Upper lobe of left lung (tissue), 6 donors: ENCODE measurements around the gene TMEM117. TPM values are rescaled to one million over a fixed set of nuclear protein-coding genes. Genes with fewer than 3 reads are reported as not detected.
A peak's percentile ranks its signal among the peaks of the same experiment; 100 is the strongest.

Source experiments
- ATAC-seq, 2 donors: fragments of 200-7000 bp; cut with Tn5 transposase; one replicate each; pipeline ENCODE4 v1.9.1; 2022; ENCODE audit warnings: mild to moderate bottlenecking in 2 of 2, moderate library complexity in 2 of 2; ENCODE audit not compliant: low FRiP score in 2 of 2
- DNase-seq, 2 donors: peaks; one replicate each; pipeline ENCODE4 v3.0.0-alpha.2; 2019 to 2020
- H3K27ac ChIP-seq, 4 donors: fragments of 200-600 bp; sonication (generic); one replicate each; pipeline ENCODE4 v1.5.1; 2016 to 2019
- H3K27me3 ChIP-seq, 4 donors: fragments of 200-600 bp; sonication (generic); one replicate each; pipeline ENCODE4 v1.5.1; 2017 to 2019
- H3K36me3 ChIP-seq, 4 donors: fragments of 200-600 bp; sonication (generic); one replicate each; pipeline ENCODE4 v1.5.1; 2016 to 2019
- H3K4me1 ChIP-seq, 4 donors: fragments of 200-600 bp; sonication (generic); one replicate each; pipeline ENCODE4 v1.5.1; 2018 to 2019
- H3K4me3 ChIP-seq, 4 donors: fragments of 200-600 bp; sonication (generic); one replicate each; pipeline ENCODE4 v1.5.1; 2017 to 2019; ENCODE audit warnings: mild to moderate bottlenecking in 2 of 4, moderate library complexity in 1 of 4
- H3K9me3 ChIP-seq, 4 donors: fragments of 200-600 bp; sonication (generic); one replicate each; pipeline ENCODE4 v1.5.1; 2018 to 2019
- CTCF ChIP-seq, 6 experiments: fragments of 450-650 bp in 4 of 6; fragments of 200-600 bp in 2 of 6; sonication (generic) in 2 of 6; IDR thresholded peaks; one replicate each; pipeline ENCODE4 v1.5.1; 2016 to 2019; ENCODE audit warnings: antibody characterized with exemption in 6 of 6
- EP300 ChIP-seq, 4 donors: sonication (generic); formaldehyde crosslinking; IDR thresholded peaks; one replicate each; pipeline ENCODE4 v1.5.1; 2017; ENCODE audit warnings: antibody characterized with exemption in 4 of 4, control low read depth in 2 of 4
- POLR2A ChIP-seq, 4 donors: fragments of 450-650 bp; IDR thresholded peaks; one replicate each; pipeline ENCODE4 v1.5.1; 2016 to 2017; ENCODE audit warnings: antibody characterized with exemption in 4 of 4, mild to moderate bottlenecking in 2 of 4
- POLR2AphosphoS5 ChIP-seq, 2 donors: sonication (generic); formaldehyde crosslinking; IDR thresholded peaks; one replicate each; pipeline ENCODE4 v1.5.1; 2017; ENCODE audit warnings: antibody characterized with exemption in 2 of 2
- WGBS, 2 donors: methylation state at CpG; one replicate each; pipeline ENCODE4 v1.1.5; 2017 to 2018; 5-methylcytosine and 5-hydroxymethylcytosine counted together
- total RNA-seq, 6 donors: library from RNA; depleted of rRNA in 4 of 6; stranded (reverse); fragments of >200 nt in 4 of 6; gene quantifications; one replicate each; pipeline versions ENCODE4 v1.1.0 to v1.2.1, GENCODE V29; 2016 to 2021
- donor health status: DM: no; HTN: no; CAD: no; lungs with moderate emphysema.
- donor health status: DM: no; HTN: yes; CAD: no; lungs with severe emphysema.

TMEM117 gene
- total RNA-seq, 6 donors from 2014 or later: 2.6 to 8.4 (median 4.2) TPM

- ATAC-seq (peak in 1 of 2 donors; percentile 66), DNase-seq (no peak)
- TF ChIP-seq CTCF (IDR thresholded peaks at IDR 0.05) (no peak), EP300 (IDR thresholded peaks at IDR 0.05) (no peak), POLR2A (IDR thresholded peaks at IDR 0.05) (no peak), POLR2AphosphoS5 (IDR thresholded peaks at IDR 0.05) (no peak)
- 51 to 52% methylated on average over 3 of the region's 3 CpGs for WGBS, 2 donors
- Histone ChIP-seq H3K4me1 (peaks cover 0 to 6% (median 0%) of the 10 kb centered on the region in 4 donors), H3K9me3 (no peaks in the 10 kb centered on the region), H3K36me3 (no peaks in the 10 kb centered on the region), H3K27me3 (no peaks in the 10 kb centered on the region), H3K4me3 (no peak overlapping the region), H3K27ac (no peak overlapping the region)
Measured at GRCh38 chr12:44053549-44054127, 217.8 kb downstream of the TMEM117 start.

GRCh38 chr12:44054281-44054680 lies 218.4 kb downstream of the TMEM117 start:
- TF ChIP-seq POLR2AphosphoS5 (IDR thresholded peaks at IDR 0.05) (no peak), POLR2A (IDR thresholded peaks at IDR 0.05) (no peak), EP300 (IDR thresholded peaks at IDR 0.05) (no peak), CTCF (IDR thresholded peaks at IDR 0.05) (no peak)
- H3K36me3 ChIP-seq: no peaks in the 10 kb centered on the region
- ATAC-seq (no peak), DNase-seq (no peak)
- H3K4me1 ChIP-seq: peaks cover 0 to 6% (median 0%) of the 10 kb centered on the region in 4 donors
- WGBS, 2 donors: 72 to 76% methylated on average over 3 of the region's 3 CpGs
- no peak overlapping the region for H3K4me3 ChIP-seq
- no peaks in the 10 kb centered on the region for H3K27me3 ChIP-seq
- no peak overlapping the region for H3K27ac ChIP-seq
- H3K9me3 ChIP-seq: no peaks in the 10 kb centered on the region

- TF ChIP-seq EP300 (IDR thresholded peaks at IDR 0.05) (no peak), CTCF (IDR thresholded peaks at IDR 0.05) (no peak), POLR2AphosphoS5 (IDR thresholded peaks at IDR 0.05) (no peak), POLR2A (IDR thresholded peaks at IDR 0.05) (no peak)
- Histone ChIP-seq H3K27me3 (no peaks in the 10 kb centered on the region), H3K36me3 (no peaks in the 10 kb centered on the region), H3K4me1 (peaks cover 0 to 6% (median 0%) of the 10 kb centered on the region in 4 donors), H3K9me3 (no peaks in the 10 kb centered on the region), H3K27ac (no peak overlapping the region), H3K4me3 (no peak overlapping the region)
- no peak for DNase-seq
- ATAC-seq: no peak
- 85 to 92% methylated on average over 2 of the region's 2 CpGs for WGBS, 2 donors
Measured at GRCh38 chr12:44058366-44058765, 222.5 kb downstream of the TMEM117 start.

- Histone ChIP-seq H3K4me1 (no peaks in the 10 kb centered on the region), H3K27ac (no peak overlapping the region), H3K4me3 (no peak overlapping the region), H3K27me3 (no peaks in the 10 kb centered on the region), H3K36me3 (no peaks in the 10 kb centered on the region), H3K9me3 (no peaks in the 10 kb centered on the region)
- ATAC-seq (no peak), DNase-seq (no peak)
- TF ChIP-seq CTCF (IDR thresholded peaks at IDR 0.05) (no peak), EP300 (IDR thresholded peaks at IDR 0.05) (no peak), POLR2AphosphoS5 (IDR thresholded peaks at IDR 0.05) (no peak), POLR2A (IDR thresholded peaks at IDR 0.05) (no peak)
Measured at GRCh38 chr12:44059476-44059875, 223.6 kb downstream of the TMEM117 start.

- Histone ChIP-seq H3K9me3 (no peaks in the 10 kb centered on the region), H3K27me3 (no peaks in the 10 kb centered on the region), H3K4me1 (no peaks in the 10 kb centered on the region), H3K36me3 (no peaks in the 10 kb centered on the region), H3K4me3 (no peak overlapping the region), H3K27ac (no peak overlapping the region)
- TF ChIP-seq POLR2AphosphoS5 (IDR thresholded peaks at IDR 0.05) (no peak), EP300 (IDR thresholded peaks at IDR 0.05) (no peak), POLR2A (IDR thresholded peaks at IDR 0.05) (no peak), CTCF (IDR thresholded peaks at IDR 0.05) (no peak)
- ATAC-seq (no peak), DNase-seq (no peak)
- 93% methylated on average over 3 of the region's 3 CpGs for WGBS, 2 donors
Measured at GRCh38 chr12:44063671-44064070, 227.8 kb downstream of the TMEM117 start.
